ENCODE measurements around the gene CEP112.

DNA sequence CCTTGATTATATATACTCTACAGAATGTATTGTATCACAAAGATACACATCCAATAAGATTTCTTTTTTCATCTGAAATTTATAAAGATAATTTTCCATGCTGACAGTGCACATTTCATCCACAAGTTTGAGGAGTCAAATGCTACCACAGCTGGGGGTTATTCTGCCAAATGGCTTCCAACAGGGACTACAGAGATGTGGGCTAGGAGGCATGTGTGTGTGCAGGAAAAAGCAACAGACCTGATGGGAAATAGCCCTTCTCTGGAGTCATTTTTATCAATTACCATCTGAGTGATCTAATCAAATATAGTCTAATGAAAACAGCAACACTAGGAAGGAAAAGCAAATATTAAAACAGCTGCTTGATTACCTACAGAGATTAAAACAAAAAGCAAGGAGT, 290.5 kb downstream of the CEP112 start:
- TF ChIP-seq, protein P1, sequence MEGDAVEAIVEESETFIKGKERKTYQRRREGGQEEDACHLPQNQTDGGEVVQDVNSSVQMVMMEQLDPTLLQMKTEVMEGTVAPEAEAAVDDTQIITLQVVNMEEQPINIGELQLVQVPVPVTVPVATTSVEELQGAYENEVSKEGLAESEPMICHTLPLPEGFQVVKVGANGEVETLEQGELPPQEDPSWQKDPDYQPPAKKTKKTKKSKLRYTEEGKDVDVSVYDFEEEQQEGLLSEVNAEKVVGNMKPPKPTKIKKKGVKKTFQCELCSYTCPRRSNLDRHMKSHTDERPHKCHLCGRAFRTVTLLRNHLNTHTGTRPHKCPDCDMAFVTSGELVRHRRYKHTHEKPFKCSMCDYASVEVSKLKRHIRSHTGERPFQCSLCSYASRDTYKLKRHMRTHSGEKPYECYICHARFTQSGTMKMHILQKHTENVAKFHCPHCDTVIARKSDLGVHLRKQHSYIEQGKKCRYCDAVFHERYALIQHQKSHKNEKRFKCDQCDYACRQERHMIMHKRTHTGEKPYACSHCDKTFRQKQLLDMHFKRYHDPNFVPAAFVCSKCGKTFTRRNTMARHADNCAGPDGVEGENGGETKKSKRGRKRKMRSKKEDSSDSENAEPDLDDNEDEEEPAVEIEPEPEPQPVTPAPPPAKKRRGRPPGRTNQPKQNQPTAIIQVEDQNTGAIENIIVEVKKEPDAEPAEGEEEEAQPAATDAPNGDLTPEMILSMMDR (conservative IDR thresholded peaks at IDR 0.05 in 1 of 2, IDR thresholded peaks at IDR 0.05 in 1 of 2; ENCODE audit: low read depth in 1 of 2, low read length in 2 of 2): no peak
- no peak for TF ChIP-seq EZH2 (IDR thresholded peaks at IDR 0.05; ENCODE audit: low read length, missing control alignments)

Measured in fibroblast of lung (primary cell).